A673 (cell line): ENCODE data around the gene KBTBD6. TPM values are rescaled to one million over a fixed set of nuclear protein-coding genes. Genes with fewer than 3 reads are reported as not detected.
A peak's percentile ranks its signal among the peaks of the same experiment; 100 is the strongest.

Experiments used
- Bru-seq: library from RNA; stranded (reverse); fragments of 400-500 nt; gene quantifications from one replicate; lab custom pipeline; 2021; lab: Mats Ljungman, UMichigan
- BruChase-seq, 2 experiments: library from RNA; stranded (reverse); fragments of 400-500 nt; gene quantifications; one replicate each; lab custom pipeline; 2021; lab: Mats Ljungman, UMichigan
- BruUV-seq: library from RNA; stranded (reverse); fragments of 400-500 nt; replicated peaks from 2 replicates; lab custom pipeline; 2021; lab: Mats Ljungman, UMichigan
- CTCF ChIA-PET: fragments of 300-600 bp; sonication (Branson Sonifier 250); formaldehyde crosslinking; loops from one replicate; lab custom pipeline; 2022; ENCODE audit warnings: antibody characterized with exemption; lab: Charles Lee
- POLR2A ChIA-PET: fragments of 300-600 bp; sonication (Branson Sonifier 250); formaldehyde crosslinking; loops from one replicate; lab custom pipeline; 2022; ENCODE audit warnings: antibody characterized with exemption; ENCODE audit not compliant: low non-redundant PET; lab: Charles Lee
- DNase-seq: peaks from one replicate; pipeline ENCODE4 v3.0.0-alpha.2; 2015; ENCODE audit warnings: low spot score
- H3K27ac ChIP-seq: fragments of 200-600 bp; sonication (generic); 2 replicates; pipeline ENCODE4 v1.5.1; 2016; ENCODE audit warnings: mixed run types, low read depth, mild to moderate bottlenecking, mixed read lengths, antibody characterized with exemption, low read length; ENCODE audit not compliant: poor library complexity, severe bottlenecking
- H3K27me3 ChIP-seq: fragments of 200-600 bp; sonication (generic); replicated peaks from 2 replicates; pipeline ENCODE4 v1.6.1; 2017; ENCODE audit warnings: mixed run types, low read depth, mild to moderate bottlenecking, mixed read lengths, antibody characterized with exemption, low read length; ENCODE audit not compliant: insufficient read depth, poor library complexity
- H3K36me3 ChIP-seq: fragments of 200-600 bp; sonication (generic); 2 replicates; pipeline ENCODE4 v1.6.1; 2016; ENCODE audit warnings: mixed run types, mild to moderate bottlenecking, mixed read lengths, antibody characterized with exemption, low read length; ENCODE audit not compliant: insufficient read depth, poor library complexity, severe bottlenecking
- H3K4me1 ChIP-seq: fragments of 200-600 bp; sonication (generic); 2 replicates; pipeline ENCODE4 v1.6.1; 2017; ENCODE audit warnings: mixed run types, mild to moderate bottlenecking, mixed read lengths, antibody characterized with exemption, low read length; ENCODE audit not compliant: insufficient read depth, poor library complexity, severe bottlenecking
- H3K4me3 ChIP-seq: fragments of 200-600 bp; sonication (generic); 2 replicates; pipeline ENCODE4 v1.5.1; 2016; ENCODE audit warnings: low read depth, mixed run types, mild to moderate bottlenecking, mixed read lengths, low read length; ENCODE audit not compliant: poor library complexity, severe bottlenecking
- H3K9me3 ChIP-seq: fragments of 200-600 bp; sonication (generic); 2 replicates; pipeline ENCODE4 v1.6.1; 2016; ENCODE audit warnings: mixed run types, low read depth, mild to moderate bottlenecking, mixed read lengths, antibody characterized with exemption, low read length; ENCODE audit not compliant: poor library complexity, severe bottlenecking
- EZH2 ChIP-seq: fragments of 200-600 bp; sonication (generic); IDR thresholded peaks from 2 replicates; pipeline ENCODE4 v1.6.1; 2017; ENCODE audit warnings: borderline replicate concordance, low read depth, mild to moderate bottlenecking, mixed read lengths, antibody characterized with exemption, low read length; ENCODE audit not compliant: poor library complexity, severe bottlenecking
- intact Hi-C: fragments of 100-400 bp; cut with micrococcal nuclease; formaldehyde crosslinking; loops from one replicate; pipeline ENCODE4 v1.10.0; 2022; ENCODE audit not compliant: unreplicated experiment
- long read RNA-seq: library from polyadenylated mRNA; stranded (forward); transcript quantifications from one replicate; pipeline ENCODE4 v2.0.0, GENCODE V29; 2022
- total RNA-seq: library from RNA; stranded (reverse); gene quantifications from 2 replicates; pipeline ENCODE4 v1.2.3, GENCODE V29; 2021
- TF ChIP-seq, protein P1 (sequence below): fragments of 300-800, 200-600 bp; sonication (generic); conservative IDR thresholded peaks from 2 replicates; pipeline ENCODE4 v1.5.1; 2017; ENCODE audit warnings: low read depth, mild to moderate bottlenecking, antibody characterized with exemption, low read length, moderate library complexity, mixed read lengths

KBTBD6 gene, protein sequence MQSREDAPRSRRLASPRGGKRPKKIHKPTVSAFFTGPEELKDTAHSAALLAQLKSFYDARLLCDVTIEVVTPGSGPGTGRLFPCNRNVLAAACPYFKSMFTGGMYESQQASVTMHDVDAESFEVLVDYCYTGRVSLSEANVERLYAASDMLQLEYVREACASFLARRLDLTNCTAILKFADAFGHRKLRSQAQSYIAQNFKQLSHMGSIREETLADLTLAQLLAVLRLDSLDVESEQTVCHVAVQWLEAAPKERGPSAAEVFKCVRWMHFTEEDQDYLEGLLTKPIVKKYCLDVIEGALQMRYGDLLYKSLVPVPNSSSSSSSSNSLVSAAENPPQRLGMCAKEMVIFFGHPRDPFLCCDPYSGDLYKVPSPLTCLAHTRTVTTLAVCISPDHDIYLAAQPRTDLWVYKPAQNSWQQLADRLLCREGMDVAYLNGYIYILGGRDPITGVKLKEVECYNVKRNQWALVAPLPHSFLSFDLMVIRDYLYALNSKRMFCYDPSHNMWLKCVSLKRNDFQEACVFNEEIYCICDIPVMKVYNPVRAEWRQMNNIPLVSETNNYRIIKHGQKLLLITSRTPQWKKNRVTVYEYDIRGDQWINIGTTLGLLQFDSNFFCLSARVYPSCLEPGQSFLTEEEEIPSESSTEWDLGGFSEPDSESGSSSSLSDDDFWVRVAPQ
- total RNA-seq (14.5 and 15.7 TPM in 2 replicates), Bru-seq, nascent RNA (percentile 82 among the genes with signal in this experiment), BruChase-seq, experiment 1, labeled RNA remaining after a 2-hour chase (percentile 98 among the genes with signal in this experiment), BruChase-seq, experiment 2, labeled RNA remaining after a 6-hour chase (percentile 87 among the genes with signal in this experiment)
- long read RNA-seq, full-length matches to known transcripts: 37 of 37 reads
- long read RNA-seq, partial matches to known transcripts: 0 of 37 reads
- long read RNA-seq, other reads (novel, unspliced or antisense): 0 of 37 reads

DNA sequence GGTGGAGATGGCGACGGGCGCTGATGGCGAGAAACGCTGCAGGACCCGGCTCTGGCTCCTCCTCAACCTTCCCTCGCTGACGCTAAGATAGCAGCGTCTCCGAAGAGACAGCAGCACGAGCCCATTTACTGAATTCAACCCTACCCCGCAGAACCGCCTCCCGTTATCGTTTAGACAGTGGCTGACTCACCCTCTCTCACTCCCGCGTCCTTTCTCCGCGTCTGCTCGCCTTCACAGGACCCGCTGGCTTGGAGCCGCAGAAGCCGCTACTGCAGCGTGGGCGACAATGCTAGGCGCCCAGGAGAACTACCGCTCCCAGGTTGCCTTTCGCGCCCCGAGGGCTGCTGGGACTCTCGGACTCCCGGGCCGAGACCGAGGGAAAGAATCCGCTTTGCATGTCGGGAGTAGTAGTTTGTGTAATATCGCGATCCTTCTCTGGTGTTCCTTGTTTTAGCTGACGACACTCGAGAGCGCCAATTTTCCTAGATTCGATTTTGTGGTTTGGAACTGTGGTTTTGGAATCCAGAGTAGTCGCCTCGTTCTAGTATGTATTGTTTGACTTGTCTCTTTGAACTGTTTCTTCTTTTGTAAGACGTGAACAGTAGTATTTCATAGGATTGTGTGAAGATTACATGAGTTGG lies at the start of gene KBTBD6:
TSS of gene KBTBD6 (minus strand) at position 291 of the 641 bp plus-strand sequence. CDS start 291 bp downstream, outside the sequence.
- Histone ChIP-seq H3K27me3 (no peaks in the 10 kb centered on the region), H3K36me3 (no peaks in the 10 kb centered on the region), H3K9me3 (no peaks in the 10 kb centered on the region), H3K27ac (peak within 1 kb of the TSS; percentile 77), H3K4me1 (peaks cover 9% of the 10 kb centered on the region), H3K4me3 (peak within 1 kb of the TSS; percentile 61)
- no TSS peak for BruUV-seq
- TF ChIP-seq, protein P1, sequence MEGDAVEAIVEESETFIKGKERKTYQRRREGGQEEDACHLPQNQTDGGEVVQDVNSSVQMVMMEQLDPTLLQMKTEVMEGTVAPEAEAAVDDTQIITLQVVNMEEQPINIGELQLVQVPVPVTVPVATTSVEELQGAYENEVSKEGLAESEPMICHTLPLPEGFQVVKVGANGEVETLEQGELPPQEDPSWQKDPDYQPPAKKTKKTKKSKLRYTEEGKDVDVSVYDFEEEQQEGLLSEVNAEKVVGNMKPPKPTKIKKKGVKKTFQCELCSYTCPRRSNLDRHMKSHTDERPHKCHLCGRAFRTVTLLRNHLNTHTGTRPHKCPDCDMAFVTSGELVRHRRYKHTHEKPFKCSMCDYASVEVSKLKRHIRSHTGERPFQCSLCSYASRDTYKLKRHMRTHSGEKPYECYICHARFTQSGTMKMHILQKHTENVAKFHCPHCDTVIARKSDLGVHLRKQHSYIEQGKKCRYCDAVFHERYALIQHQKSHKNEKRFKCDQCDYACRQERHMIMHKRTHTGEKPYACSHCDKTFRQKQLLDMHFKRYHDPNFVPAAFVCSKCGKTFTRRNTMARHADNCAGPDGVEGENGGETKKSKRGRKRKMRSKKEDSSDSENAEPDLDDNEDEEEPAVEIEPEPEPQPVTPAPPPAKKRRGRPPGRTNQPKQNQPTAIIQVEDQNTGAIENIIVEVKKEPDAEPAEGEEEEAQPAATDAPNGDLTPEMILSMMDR: no peak
- no peak for TF ChIP-seq EZH2
- POLR2A ChIA-PET: no interaction called here
- CTCF ChIA-PET: no interaction called here
- DNase-seq: peak; percentile 100
- intact Hi-C loops: loop anchor here (1.0 to 5.0 kb wide), 2 partner anchors 62 to 70 kb away; partner anchors contain the start of genes KBTBD7 and WBP4

DNA sequence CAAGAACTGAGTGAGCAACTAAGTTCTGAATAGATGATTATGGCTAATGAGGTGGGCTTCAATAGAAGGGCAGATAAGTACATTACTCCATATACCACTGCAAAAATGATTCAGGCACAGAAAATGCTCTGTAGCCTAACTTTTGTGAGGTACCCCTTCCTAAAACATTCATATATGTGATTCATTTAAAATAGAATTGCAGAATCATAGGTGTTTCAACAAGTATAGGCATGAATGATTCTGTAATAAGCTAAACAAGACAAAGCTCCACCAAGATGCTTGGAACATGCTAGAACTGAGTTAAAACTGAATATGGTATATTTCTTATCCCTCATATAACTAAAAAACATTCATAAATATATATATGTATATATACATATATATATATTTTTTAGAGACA lies 49.6 kb upstream of the KBTBD6 start:
- Histone ChIP-seq H3K4me3 (no peak overlapping the region), H3K9me3 (no peaks in the 10 kb centered on the region), H3K27me3 (no peaks in the 10 kb centered on the region), H3K27ac (no peak overlapping the region), H3K4me1 (no peaks in the 10 kb centered on the region), H3K36me3 (no peaks in the 10 kb centered on the region)
- CTCF ChIA-PET: no interaction called here
- TF ChIP-seq, protein P1: no peak
- no peak for TF ChIP-seq EZH2
- intact Hi-C loops: no loop called here
- POLR2A ChIA-PET: no interaction called here
- BruUV-seq: no TSS peak
- DNase-seq: no peak
